Measurements from ENCODE around the gene GAL3ST1.

DNA sequence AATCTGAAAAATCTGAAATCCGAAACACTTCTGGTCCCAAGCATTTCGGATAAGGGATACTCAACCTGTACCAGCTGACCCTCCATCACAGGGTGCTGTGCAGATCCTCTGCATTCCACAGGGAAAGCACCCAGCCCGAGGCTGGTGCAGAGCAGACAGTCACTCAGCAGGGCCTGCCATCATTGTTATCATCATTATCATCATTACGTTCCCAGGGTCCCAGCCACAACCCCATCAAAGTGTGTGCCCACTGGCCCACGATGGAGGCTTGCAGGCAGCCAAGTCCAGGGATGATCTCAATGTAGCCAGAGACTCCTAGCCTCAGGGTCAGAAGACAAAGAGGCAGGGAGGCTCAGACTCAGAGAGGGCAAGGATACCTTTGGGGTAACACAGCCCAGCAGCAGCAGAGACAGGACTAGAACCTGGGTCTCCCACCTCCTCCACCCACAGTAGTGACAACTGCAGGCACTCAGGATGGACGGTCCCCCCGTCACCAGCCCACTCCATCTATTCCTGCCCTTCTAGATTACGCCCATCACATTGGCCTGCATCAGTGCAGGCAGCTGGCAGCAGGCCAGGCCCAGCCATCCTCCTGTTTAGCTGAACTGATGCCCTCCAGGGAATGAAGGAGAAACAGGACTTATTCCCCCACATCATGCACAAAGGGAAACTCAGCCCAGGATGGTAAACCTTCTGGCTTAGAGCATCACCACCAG is 10.3 kb downstream of the GAL3ST1 start:
- TF ChIP-seq, protein P1, sequence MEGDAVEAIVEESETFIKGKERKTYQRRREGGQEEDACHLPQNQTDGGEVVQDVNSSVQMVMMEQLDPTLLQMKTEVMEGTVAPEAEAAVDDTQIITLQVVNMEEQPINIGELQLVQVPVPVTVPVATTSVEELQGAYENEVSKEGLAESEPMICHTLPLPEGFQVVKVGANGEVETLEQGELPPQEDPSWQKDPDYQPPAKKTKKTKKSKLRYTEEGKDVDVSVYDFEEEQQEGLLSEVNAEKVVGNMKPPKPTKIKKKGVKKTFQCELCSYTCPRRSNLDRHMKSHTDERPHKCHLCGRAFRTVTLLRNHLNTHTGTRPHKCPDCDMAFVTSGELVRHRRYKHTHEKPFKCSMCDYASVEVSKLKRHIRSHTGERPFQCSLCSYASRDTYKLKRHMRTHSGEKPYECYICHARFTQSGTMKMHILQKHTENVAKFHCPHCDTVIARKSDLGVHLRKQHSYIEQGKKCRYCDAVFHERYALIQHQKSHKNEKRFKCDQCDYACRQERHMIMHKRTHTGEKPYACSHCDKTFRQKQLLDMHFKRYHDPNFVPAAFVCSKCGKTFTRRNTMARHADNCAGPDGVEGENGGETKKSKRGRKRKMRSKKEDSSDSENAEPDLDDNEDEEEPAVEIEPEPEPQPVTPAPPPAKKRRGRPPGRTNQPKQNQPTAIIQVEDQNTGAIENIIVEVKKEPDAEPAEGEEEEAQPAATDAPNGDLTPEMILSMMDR (IDR thresholded peaks at IDR 0.05; ENCODE audit: low read depth, low read length, poor library complexity, severe bottlenecking): no peak
- no peak for TF ChIP-seq EZH2phosphoT487 (IDR thresholded peaks at IDR 0.05; ENCODE audit: borderline replicate concordance, low read length)
